BLaER1 (cell line): ENCODE results near the gene B3GNT7.
"Not testable (repeated sequence)": the region's sequence is repeated elsewhere in the genome, so short reads cannot be mapped to it uniquely, and the experiment has no call there.

Experiments used
- H3K27ac ChIP-seq: shearing (Covaris generic); formaldehyde crosslinking; 2 replicates; pipeline ENCODE4 v1.8.1; 2022
- H3K27me3 ChIP-seq: shearing (Covaris generic); formaldehyde crosslinking; 2 replicates; pipeline ENCODE4 v1.8.1; 2022
- H3K36me3 ChIP-seq: shearing (Covaris generic); formaldehyde crosslinking; 2 replicates; pipeline ENCODE4 v1.8.1; 2022
- H3K4me1 ChIP-seq: shearing (Covaris generic); formaldehyde crosslinking; 2 replicates; pipeline ENCODE4 v1.8.1; 2022
- H3K4me2 ChIP-seq: shearing (Covaris generic); formaldehyde crosslinking; 2 replicates; pipeline ENCODE4 v1.8.1; 2022
- H3K4me3 ChIP-seq: shearing (Covaris generic); formaldehyde crosslinking; 2 replicates; pipeline ENCODE4 v1.8.1; 2022
- H3K9ac ChIP-seq: shearing (Covaris generic); formaldehyde crosslinking; 2 replicates; pipeline ENCODE4 v1.8.1; 2022
- H3K9me3 ChIP-seq: shearing (Covaris generic); formaldehyde crosslinking; 2 replicates; pipeline ENCODE4 v1.8.1; 2022
- H4K20me1 ChIP-seq: shearing (Covaris generic); formaldehyde crosslinking; 2 replicates; pipeline ENCODE4 v1.8.1; 2022
- Cebpa-rat ChIP-seq: shearing (Covaris generic); IDR thresholded peaks from 2 replicates; pipeline ENCODE4 v1.8.1; 2022

B3GNT7 gene

GRCh38 chr2:231374771-231375170, 20.7 kb upstream of the B3GNT7 start:
- Histone ChIP-seq H3K9me3 (no peaks in the 10 kb centered on the region), H3K4me3 (no peak overlapping the region), H4K20me1 (no peaks in the 10 kb centered on the region), H3K27ac (no peak overlapping the region), H3K27me3 (no peaks in the 10 kb centered on the region), H3K36me3 (no peaks in the 10 kb centered on the region), H3K4me2 (no peak overlapping the region), H3K9ac (no peak overlapping the region), H3K4me1 (peaks cover 35% of the 10 kb centered on the region)
- TF ChIP-seq Cebpa-rat = no peak

- not testable (repeated sequence) for H3K36me3 ChIP-seq, H3K9ac ChIP-seq, H3K9me3 ChIP-seq, H3K4me3 ChIP-seq, H3K27ac ChIP-seq, H4K20me1 ChIP-seq, H3K4me2 ChIP-seq, H3K27me3 ChIP-seq
- peaks cover 21% of the 10 kb centered on the region for H3K4me1 ChIP-seq
Measured at GRCh38 chr2:231375994-231376615, 19.4 kb upstream of the B3GNT7 start.

GRCh38 chr2:231376857-231377256, 18.7 kb upstream of the B3GNT7 start:
- Histone ChIP-seq H3K4me3 (no peak overlapping the region), H3K9ac (no peak overlapping the region), H3K27me3 (no peaks in the 10 kb centered on the region), H3K4me2 (no peak overlapping the region), H3K27ac (no peak overlapping the region), H3K36me3 (no peaks in the 10 kb centered on the region), H3K4me1 (peaks cover 14% of the 10 kb centered on the region; the same call in 1 of the 2 replicates), H4K20me1 (no peaks in the 10 kb centered on the region), H3K9me3 (no peaks in the 10 kb centered on the region)
- TF ChIP-seq Cebpa-rat = no peak

GRCh38 chr2:231378026-231378722, 17.3 kb upstream of the B3GNT7 start:
- Histone ChIP-seq H3K36me3 (no peaks in the 10 kb centered on the region), H3K4me1 (peaks cover 15% of the 10 kb centered on the region), H3K9me3 (no peaks in the 10 kb centered on the region), H3K27ac (no peak overlapping the region), H3K9ac (no peak overlapping the region), H3K4me2 (no peak overlapping the region), H3K27me3 (no peaks in the 10 kb centered on the region), H3K4me3 (no peak overlapping the region), H4K20me1 (no peaks in the 10 kb centered on the region)
- TF ChIP-seq Cebpa-rat = no peak

GRCh38 chr2:231379266-231380215, 16.0 kb upstream of the B3GNT7 start:
- H3K9me3 ChIP-seq = peaks cover under 1% of the 10 kb centered on the region; the same call in 1 of the 2 replicates
- H3K9ac ChIP-seq = no peak overlapping the region
- no peak overlapping the region for H3K27ac ChIP-seq
- H3K4me3 ChIP-seq = no peak overlapping the region
- no peak for TF ChIP-seq Cebpa-rat
- no peaks in the 10 kb centered on the region for H4K20me1 ChIP-seq
- no peaks in the 10 kb centered on the region for H3K36me3 ChIP-seq
- H3K4me2 ChIP-seq = no peak overlapping the region
- H3K4me1 ChIP-seq = peaks cover 29% of the 10 kb centered on the region
- no peaks in the 10 kb centered on the region for H3K27me3 ChIP-seq

GRCh38 chr2:231380307-231380706, 15.2 kb upstream of the B3GNT7 start:
- H3K4me3 ChIP-seq = no peak overlapping the region
- no peak overlapping the region for H3K9ac ChIP-seq
- no peak for TF ChIP-seq Cebpa-rat
- H4K20me1 ChIP-seq = no peaks in the 10 kb centered on the region
- no peak overlapping the region for H3K4me2 ChIP-seq
- H3K27ac ChIP-seq = no peak overlapping the region
- no peaks in the 10 kb centered on the region for H3K36me3 ChIP-seq
- H3K9me3 ChIP-seq = peaks cover 8% of the 10 kb centered on the region
- no peaks in the 10 kb centered on the region for H3K27me3 ChIP-seq
- peaks cover 32% of the 10 kb centered on the region for H3K4me1 ChIP-seq

GRCh38 chr2:231380991-231381847, 14.3 kb upstream of the B3GNT7 start:
- Histone ChIP-seq H3K4me3 (no peak overlapping the region), H3K36me3 (no peaks in the 10 kb centered on the region), H3K27me3 (no peaks in the 10 kb centered on the region), H3K27ac (no peak overlapping the region), H4K20me1 (no peaks in the 10 kb centered on the region), H3K9ac (no peak overlapping the region), H3K4me2 (no peak overlapping the region), H3K9me3 (peaks cover 16% of the 10 kb centered on the region), H3K4me1 (peaks cover 41% of the 10 kb centered on the region)
- TF ChIP-seq Cebpa-rat = no peak

GRCh38 chr2:231382116-231382515, 13.4 kb upstream of the B3GNT7 start:
- Histone ChIP-seq H3K27me3 (no peaks in the 10 kb centered on the region), H3K4me2 (no peak overlapping the region), H3K4me3 (no peak overlapping the region), H4K20me1 (no peaks in the 10 kb centered on the region), H3K9ac (no peak overlapping the region), H3K4me1 (peaks cover 50% of the 10 kb centered on the region), H3K36me3 (no peaks in the 10 kb centered on the region), H3K9me3 (peaks cover 16% of the 10 kb centered on the region), H3K27ac (peak overlapping the region; percentile 6; the same call in 1 of the 2 replicates)
- no peak for TF ChIP-seq Cebpa-rat

- no peak overlapping the region for H3K4me3 ChIP-seq
- no peaks in the 10 kb centered on the region for H3K27me3 ChIP-seq
- H3K4me1 ChIP-seq = peaks cover 58% of the 10 kb centered on the region
- H4K20me1 ChIP-seq = no peaks in the 10 kb centered on the region
- no peak overlapping the region; the same call in 1 of the 2 replicates for H3K9ac ChIP-seq
- H3K9me3 ChIP-seq = peaks cover 16% of the 10 kb centered on the region
- no peaks in the 10 kb centered on the region for H3K36me3 ChIP-seq
- H3K4me2 ChIP-seq = peak overlapping the region; percentile 71
- TF ChIP-seq Cebpa-rat = no peak
- H3K27ac ChIP-seq = peak overlapping the region; percentile 69
Measured at GRCh38 chr2:231383416-231384108, 11.9 kb upstream of the B3GNT7 start.
